Natural killer cell treated with Interleukin-12 subunit alpha and Interleukin-12 subunit beta and Interleukin-15 and Interleukin-18, amount 100 ng/mL, for 72 hours (primary cell): ENCODE measurements around the gene FAM53C. TPM values are rescaled to one million over a fixed set of nuclear protein-coding genes. Genes with fewer than 3 reads are reported as not detected.
A peak's percentile ranks its signal among the peaks of the same experiment; 100 is the strongest.
"Not testable (repeated sequence)": the region's sequence is repeated elsewhere in the genome, so short reads cannot be mapped to it uniquely, and the experiment has no call there.

Experiments used
- ATAC-seq, 2 donors: fragments of 150-1000 bp; cut with Tn5 transposase in 1 of 2; sonication (Bioruptor Pico), chemical (Tn5 transposase) in 1 of 2; 2 replicates each; pipeline ENCODE4 v1.10.0; 2021
- DNase-seq: peaks from one replicate; pipeline ENCODE4 v3.0.0; 2022; ENCODE audit warnings: low spot score
- H3K27ac Mint-ChIP-seq, 2 donors: 1 replicate in 1 of 2; 2 replicates in 1 of 2; pipeline ENCODE4 v1.8.0; 2022; ENCODE audit warnings: mixed read lengths in 2 of 2, mild to moderate bottlenecking in 1 of 2, moderate library complexity in 1 of 2
- H3K27me3 Mint-ChIP-seq, 2 donors: 1 replicate in 1 of 2; 2 replicates in 1 of 2; pipeline ENCODE4 v1.8.0; 2022; ENCODE audit warnings: mixed read lengths in 2 of 2
- H3K36me3 Mint-ChIP-seq: one replicate; pipeline ENCODE4 v1.8.0; 2022; ENCODE audit warnings: mixed read lengths
- H3K4me1 Mint-ChIP-seq, 2 donors: 1 replicate in 1 of 2; 2 replicates in 1 of 2; pipeline ENCODE4 v1.8.0; 2022; ENCODE audit warnings: low read depth in 2 of 2, mixed read lengths in 2 of 2, mild to moderate bottlenecking in 1 of 2
- H3K4me3 Mint-ChIP-seq: one replicate; pipeline ENCODE4 v1.8.0; 2022; ENCODE audit warnings: mixed read lengths
- H3K9me3 Mint-ChIP-seq: 2 replicates; pipeline ENCODE4 v1.8.0; 2022; ENCODE audit warnings: mixed read lengths
- total RNA-seq, 2 donors: library from RNA; stranded (reverse); gene quantifications; one replicate each; pipeline ENCODE4 v1.2.3, GENCODE V29; 2022

FAM53C gene
- 10 to 100 TPM; 28.8 to 30.6 TPM for total RNA-seq

DNA sequence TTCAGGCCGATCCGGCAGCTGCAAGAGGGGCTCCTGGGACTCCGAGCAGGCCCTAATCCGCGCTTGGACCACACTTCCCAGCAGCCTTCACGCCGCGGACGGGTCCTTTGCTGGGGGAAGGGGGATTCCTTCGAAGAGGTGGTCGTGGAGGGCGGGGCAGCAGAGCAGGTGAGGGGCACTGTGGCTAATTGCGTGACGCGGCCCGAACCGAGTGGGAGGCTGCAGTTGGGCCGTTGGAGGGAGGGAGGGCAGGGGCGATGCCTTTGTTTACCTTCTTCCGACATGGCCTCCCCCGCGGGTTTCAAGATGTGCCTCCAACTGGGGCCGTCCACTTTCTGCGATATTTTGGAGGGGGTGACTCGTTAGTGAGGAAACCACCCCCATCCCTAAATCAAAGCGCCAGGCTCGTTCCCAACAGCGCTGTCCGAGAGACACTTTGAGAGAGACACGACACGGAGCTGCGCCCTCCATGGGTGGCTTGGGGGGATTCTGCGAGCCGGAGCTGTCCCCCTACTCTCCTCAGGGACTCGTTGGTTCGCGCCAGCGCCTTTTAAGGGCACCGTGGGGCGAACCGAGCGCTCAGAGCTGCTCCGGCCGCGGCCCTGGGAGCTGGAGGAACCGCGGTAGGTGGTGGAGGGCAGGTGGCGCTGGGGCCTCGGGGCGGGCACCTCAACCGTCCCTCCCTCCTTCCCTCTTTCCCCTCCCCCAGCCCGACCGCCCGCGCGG, at the start of gene FAM53C:
Gene FAM53C, plus strand, starts transcription at position 582 of the 726 bp plus-strand sequence. CDS start 3,070 bp downstream, outside the sequence.
- Mint-ChIP-seq H3K27me3 (no peaks in the 10 kb centered on the region), H3K9me3 (no peaks in the 10 kb centered on the region), H3K4me3 (peak within 1 kb of the TSS; percentile 90), H3K36me3 (no peaks in the 10 kb centered on the region), H3K4me1 (peaks cover 30 to 41% of the 10 kb centered on the region in 2 donors), H3K27ac (peak within 1 kb of the TSS; percentile 98)
- ATAC-seq (peak; percentile 93 to 95), DNase-seq (peak; percentile 94)

DNA sequence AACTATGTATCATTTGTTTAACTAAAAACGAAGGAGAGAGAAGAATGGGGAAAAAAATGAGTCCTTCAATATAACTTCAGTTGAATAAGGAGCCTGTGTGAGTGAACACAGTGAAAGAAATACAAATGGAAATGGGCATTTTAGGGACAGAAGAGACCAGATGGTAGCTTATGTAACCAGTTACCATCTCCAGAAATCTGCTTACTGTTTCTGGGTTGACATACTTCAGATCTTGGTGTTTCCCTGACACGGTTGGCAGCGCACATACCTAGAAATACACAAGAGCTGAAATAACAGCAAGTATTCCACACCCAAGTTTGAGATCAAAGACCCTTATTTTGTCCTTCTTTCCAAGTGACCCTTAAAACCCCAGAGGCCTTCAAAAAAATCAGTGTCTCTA, 48.8 kb upstream of the FAM53C start:
- ATAC-seq: no peak
- H3K4me3 Mint-ChIP-seq: no peak overlapping the region

DNA sequence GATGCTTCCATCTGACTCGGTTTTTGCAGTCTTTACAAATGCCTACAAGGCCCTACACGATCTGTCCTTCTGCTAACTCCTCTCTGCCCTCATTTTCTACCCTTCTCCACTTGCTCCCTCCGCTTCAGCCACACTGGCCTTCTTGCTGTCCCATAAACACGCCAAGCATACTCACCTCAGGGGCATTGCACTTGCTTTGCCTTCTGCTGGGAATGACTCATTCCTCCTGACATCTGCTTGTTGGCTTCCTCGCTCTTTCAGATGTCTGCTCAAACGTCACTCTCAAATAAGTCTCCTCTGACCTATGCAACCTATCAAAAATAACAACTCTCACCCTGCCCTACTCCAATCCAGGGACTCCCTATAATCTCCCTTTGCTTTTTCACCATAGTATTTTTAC, 34.7 kb upstream of the FAM53C start:
- Mint-ChIP-seq H3K27me3 (no peaks in the 10 kb centered on the region), H3K9me3 (no peaks in the 10 kb centered on the region), H3K4me1 (no peaks in the 10 kb centered on the region), H3K27ac (no peak overlapping the region), H3K4me3 (no peak overlapping the region), H3K36me3 (no peaks in the 10 kb centered on the region)
- ATAC-seq (no peak), DNase-seq (no peak)

More for the DNA sequence above, 48.8 kb upstream of the FAM53C start:
- no peaks in the 10 kb centered on the region for H3K4me1 Mint-ChIP-seq
- no peak for DNase-seq
- H3K9me3 Mint-ChIP-seq: no peaks in the 10 kb centered on the region
- H3K27me3 Mint-ChIP-seq: no peaks in the 10 kb centered on the region
- no peaks in the 10 kb centered on the region for H3K36me3 Mint-ChIP-seq
- no peak overlapping the region for H3K27ac Mint-ChIP-seq

DNA sequence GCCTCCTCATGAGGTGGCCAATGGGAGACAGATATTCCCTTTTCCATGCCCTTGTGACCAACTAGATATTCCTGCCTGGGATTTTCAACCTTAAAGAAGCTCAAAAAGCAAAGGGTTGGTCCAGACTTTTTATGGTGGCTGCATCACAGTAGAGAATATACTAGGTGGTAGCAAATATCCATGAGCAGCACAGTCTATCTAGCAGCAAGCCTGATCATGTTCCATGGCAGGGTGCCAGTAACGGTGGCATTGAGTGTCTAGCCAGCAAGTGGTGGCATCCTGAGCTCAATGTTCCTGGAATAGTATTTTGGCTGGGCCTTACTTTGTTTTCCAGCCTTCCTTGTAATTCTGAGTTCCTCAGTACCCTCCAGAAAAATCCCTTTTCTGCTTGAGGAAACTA, 32.3 kb upstream of the FAM53C start:
- DNase-seq: no peak
- no peak overlapping the region for H3K27ac Mint-ChIP-seq
- no peak overlapping the region for H3K4me3 Mint-ChIP-seq

DNA sequence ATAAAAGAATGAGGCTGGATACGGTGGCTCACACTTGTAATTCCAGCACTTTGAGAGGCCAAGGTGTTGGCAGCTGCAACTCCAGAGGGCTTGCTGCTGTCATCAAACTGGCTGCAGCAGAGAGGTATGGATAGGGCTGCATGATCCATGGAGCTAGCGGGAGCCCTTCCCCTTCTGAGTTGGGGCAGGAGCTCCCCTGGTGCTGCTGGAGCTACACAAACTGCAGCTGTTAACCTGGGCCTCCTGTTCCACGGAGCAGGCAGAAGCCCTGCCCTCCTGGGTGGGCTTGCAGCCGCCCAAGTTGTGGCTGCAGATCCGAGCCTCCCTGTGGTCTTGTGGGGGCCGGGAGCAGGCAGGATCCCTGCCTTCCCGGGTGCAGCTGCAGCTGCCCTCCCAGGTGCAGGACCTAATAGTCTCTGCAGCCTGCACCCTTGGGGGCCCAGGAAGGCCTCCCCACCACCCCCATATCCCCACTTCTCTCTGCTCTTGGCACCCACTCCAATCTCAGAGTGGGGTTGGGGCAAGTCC, 22.3 kb upstream of the FAM53C start:
- Mint-ChIP-seq H3K4me1 (no peaks in the 10 kb centered on the region), H3K27me3 (no peaks in the 10 kb centered on the region), H3K9me3 (no peaks in the 10 kb centered on the region), H3K27ac (no peak overlapping the region), H3K4me3 (no peak overlapping the region), H3K36me3 (no peaks in the 10 kb centered on the region)
- DNase-seq (no peak), ATAC-seq (no peak)

More for the DNA sequence above, 32.3 kb upstream of the FAM53C start:
- Mint-ChIP-seq H3K36me3 (no peaks in the 10 kb centered on the region), H3K4me1 (no peaks in the 10 kb centered on the region), H3K27me3 (no peaks in the 10 kb centered on the region), H3K9me3 (no peaks in the 10 kb centered on the region)
- no peak for ATAC-seq

- Mint-ChIP-seq H3K27me3 (no peaks in the 10 kb centered on the region), H3K27ac (no peak overlapping the region), H3K9me3 (no peaks in the 10 kb centered on the region), H3K4me3 (no peak overlapping the region), H3K36me3 (no peaks in the 10 kb centered on the region), H3K4me1 (no peaks in the 10 kb centered on the region)
- no peak for DNase-seq
- no peak for ATAC-seq
Measured at GRCh38 chr5:138316355-138316754, 21.7 kb upstream of the FAM53C start.

DNA sequence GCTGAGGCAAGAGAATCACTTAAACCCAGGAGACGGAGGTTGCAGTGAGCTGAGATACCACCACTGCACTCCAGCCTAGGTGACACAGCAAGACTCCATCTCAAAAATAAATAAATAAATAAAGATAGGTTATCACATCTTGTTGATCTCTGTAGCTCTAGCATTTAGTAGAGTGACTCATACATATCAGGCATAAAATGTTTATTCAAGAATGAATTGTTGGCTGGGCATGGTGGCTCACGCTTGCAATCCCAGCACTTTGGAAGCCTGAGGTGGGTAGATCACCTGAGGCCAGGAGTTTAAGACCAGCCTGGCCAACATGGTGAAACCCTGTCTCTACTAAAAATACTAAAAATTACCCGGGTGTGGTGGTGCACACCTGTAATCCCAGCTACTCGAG, 19.9 kb upstream of the FAM53C start:
- not testable (repeated sequence) for H3K4me1 Mint-ChIP-seq, H3K27ac Mint-ChIP-seq

DNA sequence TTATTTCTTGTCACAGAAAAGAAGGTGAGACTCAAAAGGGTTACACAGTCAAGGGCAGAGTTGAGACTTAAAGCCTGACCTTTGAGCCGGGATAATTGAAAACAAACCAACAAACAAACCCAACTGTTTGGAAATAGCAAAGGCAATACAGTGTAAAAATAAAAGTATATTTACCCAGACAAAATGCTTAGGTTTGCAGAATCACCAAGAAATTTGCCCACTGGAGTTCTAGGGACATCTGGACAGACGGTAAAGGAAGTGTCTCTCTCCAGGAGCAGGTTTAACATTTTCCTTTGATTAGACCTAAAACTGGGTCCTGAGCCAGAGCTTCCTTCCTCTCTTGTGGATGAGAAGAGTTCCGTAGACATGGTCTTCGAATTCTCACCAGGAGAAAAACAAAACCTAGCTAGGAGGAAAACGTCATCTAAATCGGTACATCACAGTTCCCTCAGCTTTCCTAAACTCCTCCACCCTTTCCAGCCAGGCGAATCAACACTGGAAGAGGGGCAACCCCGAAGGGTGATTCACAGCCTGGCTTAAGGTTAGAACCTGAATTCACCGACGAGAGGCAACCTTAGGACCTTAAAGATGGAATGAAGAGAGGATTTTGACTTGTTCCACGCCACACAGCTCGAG, 7.1 kb upstream of the FAM53C start:
- no peaks in the 10 kb centered on the region for H3K36me3 Mint-ChIP-seq
- H3K9me3 Mint-ChIP-seq: no peaks in the 10 kb centered on the region
- DNase-seq: no peak
- no peaks in the 10 kb centered on the region for H3K27me3 Mint-ChIP-seq
- peak overlapping the region; percentile 70 to 81 for H3K27ac Mint-ChIP-seq
- no peak for ATAC-seq
- peak overlapping the region; percentile 90 for H3K4me3 Mint-ChIP-seq
- peaks cover 10 to 32% of the 10 kb centered on the region in 2 donors for H3K4me1 Mint-ChIP-seq

More for the DNA sequence above, 19.9 kb upstream of the FAM53C start:
- not testable (repeated sequence) for ATAC-seq, DNase-seq, H3K36me3 Mint-ChIP-seq, H3K27me3 Mint-ChIP-seq, H3K4me3 Mint-ChIP-seq, H3K9me3 Mint-ChIP-seq

DNA sequence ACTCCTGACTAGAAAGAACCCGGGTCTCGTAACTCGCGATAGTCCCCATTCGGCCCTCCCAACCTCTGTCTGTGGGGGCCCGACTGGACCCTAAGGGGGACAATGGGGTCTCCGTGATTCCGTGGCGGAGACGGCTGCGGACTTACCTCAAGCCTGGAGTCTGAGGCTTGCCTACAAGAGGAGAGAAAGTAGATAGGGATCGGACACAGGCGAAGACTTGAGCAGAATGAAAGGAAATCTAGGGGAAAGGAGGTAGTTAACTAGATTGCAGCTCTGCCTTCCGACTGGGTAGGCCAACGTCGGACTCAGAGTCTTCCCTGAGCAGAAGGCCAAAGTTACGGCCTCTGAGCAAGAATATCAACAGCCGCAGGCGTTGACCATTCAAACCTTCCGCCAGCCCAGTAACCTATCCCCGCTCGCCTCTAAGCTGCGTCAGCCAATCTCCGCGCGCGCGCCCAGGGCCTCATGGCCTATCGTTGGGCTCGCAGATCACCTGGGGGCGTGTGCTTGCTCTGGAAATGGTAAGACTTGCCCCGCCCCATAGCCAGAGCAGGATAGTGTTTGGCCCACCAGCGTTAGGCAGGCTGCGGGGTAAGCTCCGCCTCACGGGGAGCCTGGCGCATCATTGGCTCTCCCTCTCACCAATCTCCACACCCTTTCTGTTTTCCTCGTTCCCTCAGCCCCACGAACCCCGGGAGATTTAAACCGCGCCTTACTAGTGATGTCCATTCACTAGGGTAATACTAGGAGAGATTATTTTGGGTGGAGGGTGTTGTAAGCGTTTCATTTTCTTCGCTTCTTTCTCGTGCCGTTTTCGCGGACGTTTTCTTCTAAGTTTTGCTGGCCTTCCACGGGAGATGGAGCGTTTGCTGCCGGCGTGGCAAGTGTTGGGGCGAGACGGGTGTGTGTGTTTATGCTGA, 6.4 kb upstream of the FAM53C start, which contains the start of gene CDC25C:
Gene CDC25C, minus strand, starts transcription at position 356 of the 920 bp plus-strand sequence. CDS start 624 bp downstream, outside the sequence.
- Mint-ChIP-seq H3K9me3 (no peaks in the 10 kb centered on the region), H3K27me3 (no peaks in the 10 kb centered on the region), H3K36me3 (no peaks in the 10 kb centered on the region), H3K27ac (peak within 1 kb of the TSS; percentile 70 to 81), H3K4me1 (peaks cover 10 to 32% of the 10 kb centered on the region in 2 donors), H3K4me3 (peak within 1 kb of the TSS; percentile 90)
- ATAC-seq (peak; percentile 100), DNase-seq (peak; percentile 98)

DNA sequence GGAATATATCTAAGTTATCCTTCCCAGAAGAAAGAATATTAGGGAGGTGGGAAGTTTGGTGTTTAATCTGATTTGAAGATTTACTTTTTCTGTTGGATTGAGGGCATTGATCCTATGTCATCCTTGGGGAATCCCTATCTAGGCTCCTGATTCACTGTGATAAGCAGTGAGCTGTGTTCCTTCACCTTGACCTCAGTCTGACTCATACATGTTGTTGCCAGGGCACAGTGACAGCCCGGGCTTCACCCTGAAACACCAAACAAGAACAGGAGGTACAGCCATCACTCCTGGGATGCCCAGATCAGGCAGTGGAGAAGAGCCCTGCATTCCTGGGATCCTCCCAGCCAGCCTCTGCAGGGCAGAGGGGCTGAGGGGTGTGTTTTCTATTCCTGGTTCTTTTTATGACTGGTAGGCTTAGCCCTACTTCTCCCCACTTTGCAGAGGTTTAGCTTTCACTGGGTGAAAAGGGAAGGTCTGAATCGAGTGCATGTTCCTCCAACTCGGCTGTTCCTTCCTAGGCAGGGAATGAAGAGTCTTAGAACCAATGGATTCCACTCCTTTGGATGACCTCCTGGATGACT, 3.1 kb upstream of the FAM53C start:
- ATAC-seq (no peak), DNase-seq (no peak)
- no peaks in the 10 kb centered on the region for H3K9me3 Mint-ChIP-seq
- peak overlapping the region in 1 of 2 donors; percentile 41 for H3K27ac Mint-ChIP-seq
- no peaks in the 10 kb centered on the region for H3K36me3 Mint-ChIP-seq
- peak overlapping the region; percentile 56 for H3K4me3 Mint-ChIP-seq
- H3K4me1 Mint-ChIP-seq: peaks cover 30 to 53% of the 10 kb centered on the region in 2 donors
- no peaks in the 10 kb centered on the region for H3K27me3 Mint-ChIP-seq

DNA sequence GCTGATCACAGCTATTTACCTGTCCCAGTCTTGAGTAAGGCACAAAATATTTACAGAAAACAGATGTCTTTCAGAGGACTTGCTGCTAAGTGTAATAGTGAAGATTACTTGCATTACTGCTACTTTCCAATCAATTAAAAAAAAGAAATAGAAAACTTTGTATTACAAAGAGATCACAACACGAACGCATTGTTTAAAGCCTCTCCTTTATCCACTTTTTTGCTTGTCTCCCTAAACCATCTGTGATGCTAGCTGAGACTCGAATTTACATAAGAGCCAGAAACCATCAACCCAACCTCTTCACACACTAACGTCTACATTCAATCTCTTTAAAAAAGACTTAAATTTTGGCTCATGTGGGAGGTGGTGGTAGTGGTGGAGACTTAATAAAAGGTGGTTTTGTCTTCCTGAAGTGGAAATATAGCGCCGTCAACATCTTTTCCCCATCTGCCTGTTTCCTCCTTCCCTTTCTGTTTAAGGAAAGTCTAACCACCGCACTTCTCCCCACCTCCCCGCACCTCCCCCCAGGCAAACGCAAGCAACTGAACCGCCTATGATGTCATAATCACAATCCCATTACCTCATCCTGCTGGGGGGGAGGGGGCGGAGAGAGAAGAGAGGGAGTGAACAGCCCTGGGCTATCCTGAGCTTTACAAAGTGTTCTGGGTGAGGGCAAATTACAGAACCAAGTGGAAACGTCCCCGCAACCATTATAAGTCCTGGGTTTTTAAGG, 948 bp upstream of the FAM53C start:
- peaks cover 32 to 44% of the 10 kb centered on the region in 2 donors for H3K4me1 Mint-ChIP-seq
- no peaks in the 10 kb centered on the region for H3K9me3 Mint-ChIP-seq
- peak overlapping the region; percentile 98 for H3K27ac Mint-ChIP-seq

DNA sequence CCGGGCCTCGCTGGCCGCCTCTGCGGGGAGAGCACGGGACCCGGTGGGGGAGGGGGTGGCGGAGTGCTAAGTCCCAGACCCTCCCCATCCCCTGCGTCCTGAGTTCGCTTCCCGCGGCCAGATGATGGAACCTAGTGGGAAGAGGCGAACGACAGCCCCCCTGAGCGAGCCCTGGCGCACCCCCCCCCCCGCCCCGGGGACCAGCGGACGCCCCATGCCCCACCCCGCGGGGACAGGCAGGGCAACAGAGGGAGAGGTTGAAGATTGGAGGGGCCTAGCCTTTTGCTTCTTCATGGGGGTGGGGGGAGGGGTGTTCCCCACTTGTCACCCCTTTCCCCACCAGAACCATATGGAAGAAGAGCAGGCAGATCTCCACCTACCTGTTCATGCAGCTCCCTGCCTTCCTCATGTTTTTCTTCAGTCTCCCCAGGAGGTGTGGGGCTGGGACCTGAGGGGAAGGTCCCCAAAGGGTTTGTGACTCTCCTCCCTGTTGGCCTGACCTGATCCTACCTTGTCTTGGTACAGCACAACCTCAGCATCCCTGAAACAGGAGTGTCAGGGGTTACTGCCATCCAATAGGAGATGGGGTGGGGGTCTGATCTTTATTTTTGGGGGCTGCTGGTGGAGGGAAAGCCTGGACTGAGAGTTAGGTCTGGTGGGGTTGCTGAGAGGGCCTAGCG, 485 bp downstream of the FAM53C start:
- Mint-ChIP-seq H3K9me3 (no peaks in the 10 kb centered on the region), H3K27me3 (no peaks in the 10 kb centered on the region), H3K36me3 (no peaks in the 10 kb centered on the region), H3K4me3 (peak overlapping the region; percentile 90), H3K27ac (peak overlapping the region; percentile 98), H3K4me1 (peaks cover 30 to 41% of the 10 kb centered on the region in 2 donors)
- ATAC-seq: peak in 1 of 2 donors; percentile 0
- DNase-seq: no peak

More for the DNA sequence above, 948 bp upstream of the FAM53C start:
- Mint-ChIP-seq H3K36me3 (no peaks in the 10 kb centered on the region), H3K4me3 (peak overlapping the region; percentile 90), H3K27me3 (no peaks in the 10 kb centered on the region)
- ATAC-seq (peak; percentile 50 to 63), DNase-seq (no peak)
